ENCODE data around the gene RABGEF1.
"Not testable (repeated sequence)": the region's sequence is repeated elsewhere in the genome, so short reads cannot be mapped to it uniquely, and the experiment has no call there.

RABGEF1 gene

DNA sequence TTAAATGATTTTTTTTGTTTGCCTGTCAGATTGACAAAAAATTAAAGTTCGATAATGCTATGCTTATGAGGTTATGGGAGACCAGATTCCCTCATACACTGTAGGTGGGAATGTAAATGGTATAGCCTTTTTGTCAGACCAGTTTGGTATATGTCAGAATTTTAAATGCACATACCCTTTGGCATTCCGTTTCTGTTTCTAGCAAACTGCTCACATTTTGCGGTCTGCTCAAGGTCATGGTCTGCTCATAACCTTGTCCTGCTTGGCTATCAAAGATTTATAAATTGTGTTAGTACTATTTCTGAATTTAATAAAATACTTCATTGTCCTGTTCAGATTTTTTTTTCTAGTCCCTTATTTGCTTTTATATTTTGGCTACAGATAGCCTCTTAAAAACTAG, 15.7 kb downstream of the RABGEF1 start:
- H3K4me1 ChIP-seq (ENCODE audit: control insufficient read depth, insufficient read depth, low read length); H3K27me3 ChIP-seq (ENCODE audit: control insufficient read depth, insufficient read depth, low read length); H3K27ac ChIP-seq (ENCODE audit: low read depth, low read length); H3K36me3 ChIP-seq (ENCODE audit: control insufficient read depth, insufficient read depth, low read length); H3K4me3 ChIP-seq (ENCODE audit: low read length); H3K9ac ChIP-seq (ENCODE audit: low read length): not testable (repeated sequence)

DNA sequence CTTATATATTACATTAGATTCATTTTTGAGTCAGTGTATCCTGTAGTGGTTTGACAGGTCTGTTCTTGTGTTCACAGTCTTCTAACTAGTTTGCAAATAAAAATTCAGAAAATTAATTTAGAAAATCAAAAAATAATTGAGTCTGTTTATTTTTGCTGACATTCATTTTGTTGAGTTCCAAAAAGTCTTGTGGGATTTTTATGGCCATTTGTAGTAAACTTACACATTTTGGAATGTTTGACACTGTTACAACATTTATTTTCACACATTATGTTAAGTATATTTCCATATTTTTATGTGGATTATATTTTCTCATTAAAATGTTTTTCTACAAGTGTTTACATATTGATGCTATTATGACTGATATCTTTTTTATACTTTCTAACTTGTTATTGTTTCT, 16.4 kb downstream of the RABGEF1 start:
- Histone ChIP-seq H3K27me3 (ENCODE audit: control insufficient read depth, insufficient read depth, low read length) (no peaks in the 10 kb centered on the region), H3K27ac (ENCODE audit: low read depth, low read length) (no peak overlapping the region), H3K4me1 (ENCODE audit: control insufficient read depth, insufficient read depth, low read length) (no peaks in the 10 kb centered on the region), H3K36me3 (ENCODE audit: control insufficient read depth, insufficient read depth, low read length) (no peaks in the 10 kb centered on the region), H3K9ac (ENCODE audit: low read length) (no peak overlapping the region), H3K4me3 (ENCODE audit: low read length) (no peak overlapping the region)

DNA sequence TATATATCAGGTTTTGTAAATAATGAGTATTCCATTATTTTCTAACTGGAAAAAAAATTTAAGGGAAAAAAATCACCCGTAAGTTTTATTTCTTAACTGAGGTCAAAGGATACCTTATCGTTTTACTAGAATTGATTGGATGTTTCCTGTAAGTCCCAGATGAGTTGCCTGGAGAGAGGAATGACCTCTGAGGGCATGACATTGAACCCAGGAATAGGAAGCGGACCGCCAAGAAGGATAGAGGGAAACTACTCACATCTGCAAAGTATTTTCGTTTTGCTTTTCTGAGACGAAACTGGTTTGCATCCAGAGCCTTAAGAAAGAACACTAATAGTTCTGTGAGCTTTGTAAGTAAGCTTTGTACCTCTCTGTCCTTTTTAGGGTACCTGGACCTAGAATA, 17.4 kb downstream of the RABGEF1 start:
- Histone ChIP-seq H3K4me3 (ENCODE audit: low read length) (no peak overlapping the region), H3K4me1 (ENCODE audit: control insufficient read depth, insufficient read depth, low read length) (no peaks in the 10 kb centered on the region), H3K36me3 (ENCODE audit: control insufficient read depth, insufficient read depth, low read length) (no peaks in the 10 kb centered on the region), H3K27ac (ENCODE audit: low read depth, low read length) (no peak overlapping the region), H3K9ac (ENCODE audit: low read length) (no peak overlapping the region), H3K27me3 (ENCODE audit: control insufficient read depth, insufficient read depth, low read length) (no peaks in the 10 kb centered on the region)

DNA sequence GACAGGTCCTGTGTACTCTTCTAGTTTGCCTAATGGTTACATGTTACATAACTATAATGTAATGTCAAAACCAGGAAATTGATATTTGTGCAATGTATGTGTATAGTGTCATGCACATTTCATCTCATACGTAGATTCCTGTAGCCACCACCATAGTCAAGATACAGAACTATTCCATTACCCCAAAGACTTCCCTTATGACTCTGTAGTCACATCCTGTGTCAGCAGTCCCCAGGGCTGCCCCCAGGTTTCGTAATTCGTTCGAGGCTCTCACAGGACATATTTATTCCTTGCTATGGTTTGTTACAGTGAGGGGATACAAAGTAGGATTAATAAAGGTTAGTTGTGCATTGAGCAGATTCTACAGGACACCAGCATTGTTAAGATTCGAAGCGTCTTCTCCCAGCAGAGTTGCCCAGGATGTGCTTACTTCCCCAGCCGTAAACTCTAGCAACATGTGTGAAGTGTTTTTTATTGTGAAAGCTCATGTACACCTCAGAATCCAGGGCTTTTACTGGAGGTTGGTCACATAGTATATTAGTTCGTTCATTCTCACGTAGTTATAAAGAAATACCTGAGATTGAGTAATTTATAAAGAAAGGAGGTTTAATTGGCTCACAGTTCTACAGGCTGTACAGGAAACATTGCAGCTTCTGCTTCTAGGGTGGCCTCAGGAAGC, 18.6 kb downstream of the RABGEF1 start:
- no peak overlapping the region for H3K27ac ChIP-seq (ENCODE audit: low read depth, low read length)
- H3K9ac ChIP-seq (ENCODE audit: low read length): no peak overlapping the region
- no peaks in the 10 kb centered on the region for H3K27me3 ChIP-seq (ENCODE audit: control insufficient read depth, insufficient read depth, low read length)
- H3K4me1 ChIP-seq (ENCODE audit: control insufficient read depth, insufficient read depth, low read length): no peaks in the 10 kb centered on the region
- no peak overlapping the region for H3K4me3 ChIP-seq (ENCODE audit: low read length)
- H3K36me3 ChIP-seq (ENCODE audit: control insufficient read depth, insufficient read depth, low read length): no peaks in the 10 kb centered on the region

DNA sequence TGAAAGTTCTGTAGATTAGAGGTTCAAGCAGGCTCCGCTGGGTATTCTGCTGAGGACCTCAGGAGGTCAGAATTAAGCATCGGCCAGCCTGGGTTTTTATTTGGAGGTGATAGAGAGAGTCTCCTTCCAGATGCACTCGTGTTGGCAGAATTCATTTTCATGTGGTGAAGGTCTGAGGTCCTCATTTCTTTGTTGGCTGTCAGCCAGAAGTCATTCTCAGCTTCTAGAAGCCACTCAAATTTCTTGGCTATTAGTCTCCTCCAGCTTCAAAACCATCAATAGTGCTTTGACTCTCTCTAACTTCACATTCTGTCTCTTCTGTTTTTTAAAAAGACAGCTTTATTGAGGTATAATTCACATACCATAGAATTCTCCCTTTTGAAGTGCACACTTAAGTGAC, 22.6 kb downstream of the RABGEF1 start:
- not testable (repeated sequence) for H3K4me3 ChIP-seq (ENCODE audit: low read length); H3K27me3 ChIP-seq (ENCODE audit: control insufficient read depth, insufficient read depth, low read length); H3K36me3 ChIP-seq (ENCODE audit: control insufficient read depth, insufficient read depth, low read length); H3K27ac ChIP-seq (ENCODE audit: low read depth, low read length); H3K9ac ChIP-seq (ENCODE audit: low read length); H3K4me1 ChIP-seq (ENCODE audit: control insufficient read depth, insufficient read depth, low read length)

- H3K27me3 ChIP-seq (ENCODE audit: control insufficient read depth, insufficient read depth, low read length); H3K4me3 ChIP-seq (ENCODE audit: low read length); H3K27ac ChIP-seq (ENCODE audit: low read depth, low read length); H3K9ac ChIP-seq (ENCODE audit: low read length); H3K36me3 ChIP-seq (ENCODE audit: control insufficient read depth, insufficient read depth, low read length); H3K4me1 ChIP-seq (ENCODE audit: control insufficient read depth, insufficient read depth, low read length): not testable (repeated sequence)
Observed at GRCh38 chr7:66763633-66764355, 23.3 kb downstream of the RABGEF1 start.

DNA sequence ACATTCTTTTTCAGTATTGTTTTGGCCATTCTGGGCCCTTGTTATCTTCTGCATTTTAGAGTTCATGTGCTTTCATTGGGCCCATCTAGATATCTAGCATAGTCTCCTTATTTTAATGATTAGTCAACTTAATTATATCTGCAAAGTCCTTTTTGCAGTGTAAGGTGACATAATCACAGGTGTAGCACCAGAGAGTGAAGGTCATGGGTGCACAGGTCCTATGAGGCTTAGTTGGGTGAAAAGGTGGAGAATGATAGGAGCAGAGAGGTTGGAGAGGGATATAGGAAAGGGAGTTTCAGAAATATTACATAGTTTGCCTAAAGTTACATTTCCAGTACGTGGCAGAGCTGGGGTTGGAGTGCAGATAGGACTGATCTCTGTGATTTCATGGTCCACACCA, 24.4 kb downstream of the RABGEF1 start:
- not testable (repeated sequence) for H3K9ac ChIP-seq (ENCODE audit: low read length); H3K4me1 ChIP-seq (ENCODE audit: control insufficient read depth, insufficient read depth, low read length); H3K27ac ChIP-seq (ENCODE audit: low read depth, low read length)

GRCh38 chr7:66765322-66766025, 24.9 kb downstream of the RABGEF1 start:
- H3K4me1 ChIP-seq (ENCODE audit: control insufficient read depth, insufficient read depth, low read length): peaks cover 11% of the 10 kb centered on the region
- H3K4me3 ChIP-seq (ENCODE audit: low read length); H3K27me3 ChIP-seq (ENCODE audit: control insufficient read depth, insufficient read depth, low read length); H3K9ac ChIP-seq (ENCODE audit: low read length); H3K36me3 ChIP-seq (ENCODE audit: control insufficient read depth, insufficient read depth, low read length); H3K27ac ChIP-seq (ENCODE audit: low read depth, low read length): not testable (repeated sequence)

More for the DNA sequence above, 24.4 kb downstream of the RABGEF1 start:
- H3K27me3 ChIP-seq (ENCODE audit: control insufficient read depth, insufficient read depth, low read length); H3K4me3 ChIP-seq (ENCODE audit: low read length); H3K36me3 ChIP-seq (ENCODE audit: control insufficient read depth, insufficient read depth, low read length): not testable (repeated sequence)

GRCh38 chr7:66766041-66766440, 25.5 kb downstream of the RABGEF1 start:
- Histone ChIP-seq H3K9ac (ENCODE audit: low read length) (no peak overlapping the region), H3K27me3 (ENCODE audit: control insufficient read depth, insufficient read depth, low read length) (no peaks in the 10 kb centered on the region), H3K27ac (ENCODE audit: low read depth, low read length) (no peak overlapping the region), H3K4me1 (ENCODE audit: control insufficient read depth, insufficient read depth, low read length) (peaks cover 11% of the 10 kb centered on the region), H3K36me3 (ENCODE audit: control insufficient read depth, insufficient read depth, low read length) (no peaks in the 10 kb centered on the region), H3K4me3 (ENCODE audit: low read length) (no peak overlapping the region)

- not testable (repeated sequence) for H3K9ac ChIP-seq (ENCODE audit: low read length); H3K4me3 ChIP-seq (ENCODE audit: low read length); H3K36me3 ChIP-seq (ENCODE audit: control insufficient read depth, insufficient read depth, low read length); H3K27me3 ChIP-seq (ENCODE audit: control insufficient read depth, insufficient read depth, low read length); H3K27ac ChIP-seq (ENCODE audit: low read depth, low read length)
- H3K4me1 ChIP-seq (ENCODE audit: control insufficient read depth, insufficient read depth, low read length): peaks cover 11% of the 10 kb centered on the region
Observed at GRCh38 chr7:66767486-66767885, 27.0 kb downstream of the RABGEF1 start.

GRCh38 chr7:66768865-66769832, 28.6 kb downstream of the RABGEF1 start:
- Histone ChIP-seq H3K27me3 (ENCODE audit: control insufficient read depth, insufficient read depth, low read length) (no peaks in the 10 kb centered on the region), H3K4me3 (ENCODE audit: low read length) (no peak overlapping the region), H3K27ac (ENCODE audit: low read depth, low read length) (no peak overlapping the region), H3K9ac (ENCODE audit: low read length) (no peak overlapping the region), H3K36me3 (ENCODE audit: control insufficient read depth, insufficient read depth, low read length) (no peaks in the 10 kb centered on the region), H3K4me1 (ENCODE audit: control insufficient read depth, insufficient read depth, low read length) (peaks cover 11% of the 10 kb centered on the region)
